ENCODE data around the gene LSS. TPM values are rescaled to one million over a fixed set of nuclear protein-coding genes. Genes with fewer than 3 reads are reported as not detected.
"Not testable (repeated sequence)": the region's sequence is repeated elsewhere in the genome, so short reads cannot be mapped to it uniquely, and the experiment has no call there.

LSS gene
- total RNA-seq, 1 donor from 2014 or later = 15.8 TPM

- H3K27ac Mint-ChIP-seq; H3K27me3 Mint-ChIP-seq (ENCODE audit: insufficient read depth); H3K4me1 Mint-ChIP-seq (ENCODE audit: low read depth); H3K4me3 Mint-ChIP-seq; intact Hi-C loops (cut with micrococcal nuclease); H3K36me3 Mint-ChIP-seq (ENCODE audit: low read depth): not testable (repeated sequence)
- DNase-seq (ENCODE audit: low spot score) = peak; percentile 13
- H3K9me3 Mint-ChIP-seq = peaks cover 19% of the 10 kb centered on the region
Observed at GRCh38 chr21:46170436-46171193, 58.0 kb downstream of the LSS start.

- H3K36me3 Mint-ChIP-seq (ENCODE audit: low read depth) = no peaks in the 10 kb centered on the region
- H3K4me3 Mint-ChIP-seq = no peak overlapping the region
- no peaks in the 10 kb centered on the region for H3K27me3 Mint-ChIP-seq (ENCODE audit: insufficient read depth)
- no peak overlapping the region for H3K27ac Mint-ChIP-seq
- no peak for DNase-seq (ENCODE audit: low spot score)
- no peaks in the 10 kb centered on the region for H3K4me1 Mint-ChIP-seq (ENCODE audit: low read depth)
- peaks cover 5% of the 10 kb centered on the region for H3K9me3 Mint-ChIP-seq
- intact Hi-C loops (cut with micrococcal nuclease) = no loop called here
Observed at GRCh38 chr21:46168659-46169386, 59.8 kb downstream of the LSS start.

GRCh38 chr21:46168238-46168637 is 60.3 kb downstream of the LSS start:
- no peaks in the 10 kb centered on the region for H3K36me3 Mint-ChIP-seq (ENCODE audit: low read depth)
- no peak for DNase-seq (ENCODE audit: low spot score)
- H3K27me3 Mint-ChIP-seq (ENCODE audit: insufficient read depth) = peaks cover 3% of the 10 kb centered on the region
- H3K9me3 Mint-ChIP-seq = peaks cover 5% of the 10 kb centered on the region
- no peak overlapping the region for H3K4me3 Mint-ChIP-seq
- intact Hi-C loops (cut with micrococcal nuclease) = no loop called here
- H3K27ac Mint-ChIP-seq = no peak overlapping the region
- no peaks in the 10 kb centered on the region for H3K4me1 Mint-ChIP-seq (ENCODE audit: low read depth)

- Mint-ChIP-seq H3K36me3 (ENCODE audit: low read depth) (peaks cover 5% of the 10 kb centered on the region), H3K27me3 (ENCODE audit: insufficient read depth) (peaks cover 3% of the 10 kb centered on the region), H3K4me3 (no peak overlapping the region), H3K4me1 (ENCODE audit: low read depth) (no peaks in the 10 kb centered on the region), H3K9me3 (no peaks in the 10 kb centered on the region), H3K27ac (no peak overlapping the region)
- intact Hi-C loops (cut with micrococcal nuclease) = no loop called here
- DNase-seq (ENCODE audit: low spot score) = no peak
Observed at GRCh38 chr21:46165098-46165497, 63.5 kb downstream of the LSS start.

GRCh38 chr21:46163380-46163779 is 65.2 kb downstream of the LSS start:
- intact Hi-C loops (cut with micrococcal nuclease) = no loop called here
- peaks cover 5% of the 10 kb centered on the region for H3K36me3 Mint-ChIP-seq (ENCODE audit: low read depth)
- peaks cover 3% of the 10 kb centered on the region for H3K27me3 Mint-ChIP-seq (ENCODE audit: insufficient read depth)
- no peaks in the 10 kb centered on the region for H3K4me1 Mint-ChIP-seq (ENCODE audit: low read depth)
- no peak for DNase-seq (ENCODE audit: low spot score)
- H3K4me3 Mint-ChIP-seq = no peak overlapping the region
- no peak overlapping the region for H3K27ac Mint-ChIP-seq
- no peaks in the 10 kb centered on the region for H3K9me3 Mint-ChIP-seq

GRCh38 chr21:46161633-46162592 is 66.7 kb downstream of the LSS start:
- Mint-ChIP-seq H3K36me3 (ENCODE audit: low read depth) (peaks cover 5% of the 10 kb centered on the region), H3K9me3 (no peaks in the 10 kb centered on the region), H3K27me3 (ENCODE audit: insufficient read depth) (peaks cover 3% of the 10 kb centered on the region), H3K4me1 (ENCODE audit: low read depth) (no peaks in the 10 kb centered on the region), H3K4me3 (no peak overlapping the region), H3K27ac (no peak overlapping the region)
- DNase-seq (ENCODE audit: low spot score) = no peak
- intact Hi-C loops (cut with micrococcal nuclease) = loop anchor here (2.0 kb wide), 1 partner anchor 67 kb away; the partner anchor contains the start of gene LSS

GRCh38 chr21:46160907-46161632 is 67.5 kb downstream of the LSS start:
- Mint-ChIP-seq H3K4me3 (no peak overlapping the region), H3K36me3 (ENCODE audit: low read depth) (peaks cover 5% of the 10 kb centered on the region), H3K27me3 (ENCODE audit: insufficient read depth) (peaks cover 3% of the 10 kb centered on the region), H3K9me3 (no peaks in the 10 kb centered on the region), H3K4me1 (ENCODE audit: low read depth) (no peaks in the 10 kb centered on the region), H3K27ac (no peak overlapping the region)
- no peak for DNase-seq (ENCODE audit: low spot score)
- intact Hi-C loops (cut with micrococcal nuclease) = loop anchor here (2.0 kb wide), 1 partner anchor 68 kb away; the partner anchor contains the start of gene LSS

GRCh38 chr21:46160657-46160906 is 68.0 kb downstream of the LSS start:
- no peak overlapping the region for H3K27ac Mint-ChIP-seq

GRCh38 chr21:46159841-46160656 is 68.5 kb downstream of the LSS start:
- Mint-ChIP-seq H3K4me3 (no peak overlapping the region), H3K36me3 (ENCODE audit: low read depth) (peaks cover 5% of the 10 kb centered on the region), H3K27me3 (ENCODE audit: insufficient read depth) (peaks cover 3% of the 10 kb centered on the region), H3K4me1 (ENCODE audit: low read depth) (no peaks in the 10 kb centered on the region), H3K27ac (no peak overlapping the region), H3K9me3 (no peaks in the 10 kb centered on the region)
- intact Hi-C loops (cut with micrococcal nuclease) = loop anchor here (2.0 kb wide), 1 partner anchor 69 kb away; the partner anchor contains the start of gene LSS
- DNase-seq (ENCODE audit: low spot score) = no peak

More at GRCh38 chr21:46160657-46160906, 68.0 kb downstream of the LSS start:
- H3K36me3 Mint-ChIP-seq (ENCODE audit: low read depth) = peaks cover 5% of the 10 kb centered on the region
- H3K4me1 Mint-ChIP-seq (ENCODE audit: low read depth) = no peaks in the 10 kb centered on the region
- peaks cover 3% of the 10 kb centered on the region for H3K27me3 Mint-ChIP-seq (ENCODE audit: insufficient read depth)
- intact Hi-C loops (cut with micrococcal nuclease) = loop anchor here (2.0 kb wide), 1 partner anchor 68 kb away; the partner anchor contains the start of gene LSS
- H3K4me3 Mint-ChIP-seq = no peak overlapping the region
- no peak for DNase-seq (ENCODE audit: low spot score)
- no peaks in the 10 kb centered on the region for H3K9me3 Mint-ChIP-seq

GRCh38 chr21:46159390-46159789 is 69.2 kb downstream of the LSS start:
- no peak overlapping the region for H3K27ac Mint-ChIP-seq
- H3K9me3 Mint-ChIP-seq = no peaks in the 10 kb centered on the region
- peaks cover 5% of the 10 kb centered on the region for H3K36me3 Mint-ChIP-seq (ENCODE audit: low read depth)
- intact Hi-C loops (cut with micrococcal nuclease) = no loop called here
- H3K4me3 Mint-ChIP-seq = no peak overlapping the region
- no peaks in the 10 kb centered on the region for H3K4me1 Mint-ChIP-seq (ENCODE audit: low read depth)
- DNase-seq (ENCODE audit: low spot score) = no peak
- H3K27me3 Mint-ChIP-seq (ENCODE audit: insufficient read depth) = peaks cover 3% of the 10 kb centered on the region

- Mint-ChIP-seq H3K4me1 (ENCODE audit: low read depth) (no peaks in the 10 kb centered on the region), H3K9me3 (no peaks in the 10 kb centered on the region)
- intact Hi-C loops (cut with micrococcal nuclease) = no loop called here
Observed at GRCh38 chr21:46158666-46159300, 69.8 kb downstream of the LSS start.

More at GRCh38 chr21:46158666-46159300, 69.8 kb downstream of the LSS start:
- Mint-ChIP-seq H3K27ac (no peak overlapping the region), H3K4me3 (no peak overlapping the region), H3K27me3 (ENCODE audit: insufficient read depth) (peaks cover 3% of the 10 kb centered on the region), H3K36me3 (ENCODE audit: low read depth) (peaks cover 5% of the 10 kb centered on the region)
- no peak for DNase-seq (ENCODE audit: low spot score)

Measured in activated T-helper 1 cell treated with anti-CD3 and anti-CD28 coated beads, Interleukin-12 subunit alpha, Interleukin-12 subunit beta, Interleukin-2, Interleukin-4 antibody, amounts not matched to agents 30 ng/mL and 10 ng/mL and 1 ng/mL, durations not matched to agents 14 hours and 24 hours and 36 hours (primary cell).